Breast epithelium (tissue), 4 donors: ENCODE data around the gene ADARB1. TPM values are rescaled to one million over a fixed set of nuclear protein-coding genes. Genes with fewer than 3 reads are reported as not detected.

Source experiments
- DNase-seq, 2 donors: peaks; one replicate each; pipeline ENCODE4 v3.0.0-alpha.2; 2019; ENCODE audit warnings: low spot score in 2 of 2
- H3K27ac ChIP-seq, 2 donors: fragments of 200-600 bp; sonication (generic) in 1 of 2; one replicate each; pipeline ENCODE4 v1.5.1; 2016 to 2019; ENCODE audit warnings: mild to moderate bottlenecking in 1 of 2
- H3K27me3 ChIP-seq, 2 donors: fragments of 200-600 bp; sonication (generic) in 1 of 2; one replicate each; pipeline versions ENCODE4 v1.5.1 to v1.6.0; 2017 to 2019; ENCODE audit warnings: control low read depth in 1 of 2, mild to moderate bottlenecking in 1 of 2
- H3K36me3 ChIP-seq: fragments of 200-600 bp; one replicate; pipeline ENCODE4 v1.5.1; 2019
- H3K4me1 ChIP-seq, 2 donors: fragments of 200-600 bp; sonication (generic); one replicate each; pipeline ENCODE4 v1.5.1; 2016 to 2019; ENCODE audit warnings: control low read depth in 1 of 2
- H3K4me3 ChIP-seq, 3 donors: fragments of 200-600 bp; sonication (generic); 1 replicate in 2 of 3; 2 replicates in 1 of 3; pipeline ENCODE4 v1.5.1; 2016 to 2019; ENCODE audit warnings: mild to moderate bottlenecking in 3 of 3, moderate library complexity in 2 of 3
- H3K9me3 ChIP-seq, 2 donors: fragments of 200-600 bp; sonication (generic) in 1 of 2; one replicate each; pipeline ENCODE4 v1.5.1; 2016 to 2019; ENCODE audit warnings: control low read depth in 1 of 2
- CTCF ChIP-seq, 3 donors: fragments of 450-650 bp; IDR thresholded peaks; one replicate each; pipeline ENCODE4 v1.5.1; 2016 to 2017; ENCODE audit warnings: antibody characterized with exemption in 3 of 3, mild to moderate bottlenecking in 3 of 3, moderate library complexity in 3 of 3
- POLR2A ChIP-seq: fragments of 450-650 bp; IDR thresholded peaks from one replicate; pipeline ENCODE4 v1.6.1; 2016; ENCODE audit warnings: antibody characterized with exemption, mild to moderate bottlenecking, moderate library complexity
- POLR2AphosphoS5 ChIP-seq, 3 donors: sonication (generic); formaldehyde crosslinking; IDR thresholded peaks; one replicate each; pipeline ENCODE4 v1.6.1; 2017; ENCODE audit warnings: antibody characterized with exemption in 3 of 3
- intact Hi-C: fragments of 100-400 bp; cut with DNase I; formaldehyde crosslinking; loops from one replicate; pipeline ENCODE4 v1.15.1; 2023; ENCODE audit warnings: low total_unique reads
- total RNA-seq, 3 donors: library from RNA; depleted of rRNA; stranded (reverse); fragments of >200 nt; gene quantifications; one replicate each; pipeline ENCODE4 v1.1.0, GENCODE V29; 2016

Gene ADARB1
- total RNA-seq, 3 donors from 2014 or later, result 19.9 to 21.3 (median 20.0) TPM

GRCh38 chr21:45097827-45098387 lies 23.5 kb downstream of the ADARB1 start:
- TF ChIP-seq POLR2A (no peak), CTCF (IDR thresholded peaks at IDR 0.05) (no peak), POLR2AphosphoS5 (IDR thresholded peaks at IDR 0.05) (no peak)
- Histone ChIP-seq H3K4me1 (peaks cover 5 to 7% of the 10 kb centered on the region in 2 donors), H3K9me3 (no peaks in the 10 kb centered on the region), H3K27ac (no peak overlapping the region), H3K27me3 (no peaks in the 10 kb centered on the region), H3K36me3 (no peaks in the 10 kb centered on the region), H3K4me3 (no peak overlapping the region)
- no peak for DNase-seq
- intact Hi-C loops, result no loop called here

- Histone ChIP-seq H3K36me3 (no peaks in the 10 kb centered on the region), H3K27me3 (no peaks in the 10 kb centered on the region), H3K4me1 (peaks cover 6 to 7% of the 10 kb centered on the region in 2 donors), H3K27ac (no peak overlapping the region), H3K4me3 (no peak overlapping the region), H3K9me3 (no peaks in the 10 kb centered on the region)
- intact Hi-C loops, result no loop called here
- TF ChIP-seq POLR2AphosphoS5 (IDR thresholded peaks at IDR 0.05) (no peak), CTCF (IDR thresholded peaks at IDR 0.05) (no peak), POLR2A (no peak)
- no peak for DNase-seq
Measured at GRCh38 chr21:45098867-45099266, 24.5 kb downstream of the ADARB1 start.

- intact Hi-C loops, result no loop called here
- DNase-seq, result no peak
Measured at GRCh38 chr21:45099571-45099970, 25.2 kb downstream of the ADARB1 start.

GRCh38 chr21:45100866-45101265 lies 26.5 kb downstream of the ADARB1 start:
- H3K4me1 ChIP-seq, result peaks cover 7 to 11% of the 10 kb centered on the region in 2 donors

More at GRCh38 chr21:45099571-45099970, 25.2 kb downstream of the ADARB1 start:
- Histone ChIP-seq H3K4me1 (peaks cover 7 to 11% of the 10 kb centered on the region in 2 donors), H3K36me3 (no peaks in the 10 kb centered on the region), H3K4me3 (no peak overlapping the region), H3K9me3 (no peaks in the 10 kb centered on the region), H3K27me3 (no peaks in the 10 kb centered on the region), H3K27ac (no peak overlapping the region)
- TF ChIP-seq POLR2AphosphoS5 (IDR thresholded peaks at IDR 0.05), result no peak
- TF ChIP-seq CTCF (IDR thresholded peaks at IDR 0.05), result no peak
- no peak for TF ChIP-seq POLR2A

More at GRCh38 chr21:45100866-45101265, 26.5 kb downstream of the ADARB1 start:
- no peaks in the 10 kb centered on the region for H3K27me3 ChIP-seq
- intact Hi-C loops, result loop anchor here (5.0 kb wide), 1 partner anchor 646 kb away; no protein-coding TSS in a partner anchor
- DNase-seq, result no peak
- no peak overlapping the region for H3K27ac ChIP-seq
- H3K9me3 ChIP-seq, result no peaks in the 10 kb centered on the region
- no peak overlapping the region for H3K4me3 ChIP-seq
- no peaks in the 10 kb centered on the region for H3K36me3 ChIP-seq
- TF ChIP-seq CTCF (IDR thresholded peaks at IDR 0.05) (no peak), POLR2A (no peak)
